GM18909 (cell line): ENCODE data around the gene MTNR1A.

ENCODE experiments used
- ATAC-seq: cut with Tn5 transposase; IDR thresholded peaks from one replicate; pipeline ENCODE4 v1.9.1; 2021; ENCODE audit warnings: mild to moderate bottlenecking; ENCODE audit not compliant: unreplicated experiment, poor library complexity

MTNR1A gene

GRCh38 chr4:186499467-186499866 is 55.9 kb downstream of the MTNR1A start:
- no peak for ATAC-seq

DNA sequence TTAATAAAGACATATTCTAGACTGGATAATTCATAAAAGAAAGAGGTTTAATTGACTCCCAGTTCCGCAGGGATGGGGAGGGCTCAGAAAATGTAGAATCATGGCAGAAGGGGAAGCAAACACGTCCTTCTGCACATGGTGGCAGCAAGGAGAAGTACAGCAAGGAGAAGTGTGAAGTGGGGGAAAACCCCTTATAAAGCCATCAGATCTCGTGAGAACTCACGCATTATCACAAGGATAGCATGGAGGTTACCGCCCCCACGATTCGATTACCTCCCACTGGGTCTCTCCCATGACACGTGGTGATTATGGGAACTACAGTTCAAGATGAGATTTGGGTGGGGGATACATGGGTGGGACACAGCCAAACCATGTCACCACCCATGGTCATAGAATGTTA is 58.3 kb downstream of the MTNR1A start:
- ATAC-seq, result no peak

DNA sequence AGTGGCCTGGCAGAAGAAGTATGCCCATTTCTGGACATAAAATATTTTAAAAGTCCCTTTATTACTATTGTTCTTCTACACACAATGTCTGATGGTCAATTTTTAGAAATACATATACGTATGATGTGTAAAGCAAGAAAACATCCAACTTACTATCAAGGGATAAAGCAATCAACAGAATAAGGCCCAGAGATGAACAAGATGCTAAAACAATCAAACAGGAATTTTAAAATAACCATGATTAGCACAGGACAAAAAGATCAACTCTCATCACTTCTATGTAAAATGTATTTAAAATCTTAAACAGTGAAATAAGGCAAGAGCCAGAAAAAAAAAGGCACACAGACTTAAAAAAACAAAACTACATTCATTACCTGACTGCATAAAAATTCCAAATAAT is 60.9 kb downstream of the MTNR1A start:
- ATAC-seq, result no peak

GRCh38 chr4:186487726-186488125 is 67.6 kb downstream of the MTNR1A start:
- ATAC-seq, result no peak

GRCh38 chr4:186486172-186486571 is 69.2 kb downstream of the MTNR1A start:
- ATAC-seq, result no peak

- ATAC-seq, result no peak
Observed at GRCh38 chr4:186485561-186486062, 69.8 kb downstream of the MTNR1A start.

DNA sequence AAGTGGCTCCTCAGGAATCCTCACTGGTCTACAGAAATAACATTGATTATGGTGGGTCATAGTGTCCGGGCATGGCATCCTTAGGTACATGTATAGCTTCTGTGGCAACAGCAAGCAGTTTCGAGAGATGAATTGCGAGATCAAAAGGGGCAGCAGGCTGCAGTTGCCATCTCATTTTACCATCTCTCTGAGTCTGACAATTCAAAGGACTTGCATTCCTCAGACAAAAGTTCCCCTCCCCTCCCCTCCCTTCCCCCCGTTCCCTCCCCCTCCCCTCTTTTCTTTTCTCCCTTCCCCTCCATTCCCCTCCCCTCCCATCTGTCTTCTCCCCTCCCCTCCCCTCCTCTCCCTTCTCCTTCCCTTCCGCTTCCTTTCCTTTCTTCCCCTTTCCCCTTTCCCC is 70.2 kb downstream of the MTNR1A start:
- ATAC-seq, result no peak

DNA sequence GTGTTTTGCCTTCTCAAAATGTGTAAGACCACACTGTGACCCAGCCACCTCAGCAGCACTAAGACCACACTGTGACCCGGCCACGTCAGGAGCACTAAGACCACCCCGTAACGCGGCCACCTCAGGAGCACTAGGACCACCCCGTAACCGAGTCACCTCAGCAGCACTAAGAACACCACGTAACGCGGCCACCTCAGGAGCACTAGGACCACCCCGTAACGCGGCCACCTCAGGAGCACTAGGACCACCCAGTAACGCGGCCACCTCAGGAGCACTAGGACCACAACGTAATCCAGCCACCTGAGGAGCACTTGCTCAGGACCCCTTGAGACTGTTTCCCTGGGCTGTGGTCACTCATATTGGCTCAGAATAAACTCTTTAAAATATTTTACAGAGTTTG is 71.7 kb downstream of the MTNR1A start:
- ATAC-seq, result no peak
